Measurements from ENCODE around the gene FST. TPM values are rescaled to one million over a fixed set of nuclear protein-coding genes. Genes with fewer than 3 reads are reported as not detected.

FST gene
- total and polyA plus RNA-seq, 2 of the 13 experiments (the other 11 are each of a cell fraction or from before 2014, with no cell fraction given): 38.6 to 136 TPM

DNA sequence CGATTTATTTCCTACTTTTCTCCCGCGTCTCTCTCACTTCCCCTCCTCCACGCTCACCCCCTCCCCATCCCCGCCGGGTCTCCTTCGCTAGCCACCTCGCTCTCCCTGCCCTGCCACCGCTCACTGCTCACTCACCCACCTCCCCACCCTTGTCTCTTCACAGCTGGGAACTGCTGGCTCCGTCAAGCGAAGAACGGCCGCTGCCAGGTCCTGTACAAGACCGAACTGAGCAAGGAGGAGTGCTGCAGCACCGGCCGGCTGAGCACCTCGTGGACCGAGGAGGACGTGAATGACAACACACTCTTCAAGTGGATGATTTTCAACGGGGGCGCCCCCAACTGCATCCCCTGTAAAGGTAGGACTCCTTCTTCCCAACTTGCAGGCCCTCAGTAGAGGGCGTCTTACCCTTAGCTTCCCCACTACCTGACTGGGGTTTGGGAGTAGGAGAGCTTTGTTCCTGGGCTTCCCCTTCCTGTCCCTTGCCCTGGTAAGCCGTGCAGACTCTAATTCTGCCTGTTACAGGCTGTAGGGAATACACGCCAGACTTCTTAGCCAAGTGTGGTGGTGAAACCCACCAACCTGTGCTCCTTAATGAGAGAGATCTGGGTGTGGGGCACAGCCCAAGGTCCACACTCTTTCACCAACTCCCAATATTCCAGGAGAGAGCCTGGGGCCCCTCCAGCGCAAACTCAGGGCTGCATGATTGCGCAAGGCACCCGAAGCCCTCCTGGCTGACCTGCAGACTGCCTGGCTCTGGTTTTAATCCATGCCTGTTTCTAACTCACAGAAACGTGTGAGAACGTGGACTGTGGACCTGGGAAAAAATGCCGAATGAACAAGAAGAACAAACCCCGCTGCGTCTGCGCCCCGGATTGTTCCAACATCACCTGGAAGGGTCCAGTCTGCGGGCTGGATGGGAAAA is 2.5 kb downstream of the FST start (continued):
- TF ChIP-seq FUBP1 (CRISPR knock-in tag; IDR thresholded peaks at IDR 0.05; ENCODE audit: borderline replicate concordance) (no peak), ARNT (IDR thresholded peaks at IDR 0.05) (no peak), HOXA9 (CRISPR knock-in tag; IDR thresholded peaks at IDR 0.05; ENCODE audit: borderline replicate concordance) (peak; percentile 23; the same call in 1 of the 2 replicates), TCF7L2 (IDR thresholded peaks at IDR 0.05; ENCODE audit: low read depth, low read length) (no peak), POGZ (CRISPR knock-in tag; IDR thresholded peaks at IDR 0.05) (peak; percentile 75; the same call in 1 of the 2 replicates), TGIF2 (CRISPR knock-in tag; IDR thresholded peaks at IDR 0.05) (peak; percentile 66; the same call in 1 of the 2 replicates), ZNF383 (CRISPR knock-in tag; IDR thresholded peaks at IDR 0.05; ENCODE audit: borderline replicate concordance) (no peak), PTBP1 (IDR thresholded peaks at IDR 0.05; ENCODE audit: low read depth, low read length, poor library complexity, severe bottlenecking) (no peak), HMG20A (CRISPR knock-in tag; IDR thresholded peaks at IDR 0.05; ENCODE audit: borderline replicate concordance) (peak; percentile 75; the same call in 1 of the 2 replicates), ZNF205 (CRISPR knock-in tag; IDR thresholded peaks at IDR 0.05) (peak; percentile 77; the same call in 1 of the 2 replicates)
- TF ChIP-seq, protein P1, sequence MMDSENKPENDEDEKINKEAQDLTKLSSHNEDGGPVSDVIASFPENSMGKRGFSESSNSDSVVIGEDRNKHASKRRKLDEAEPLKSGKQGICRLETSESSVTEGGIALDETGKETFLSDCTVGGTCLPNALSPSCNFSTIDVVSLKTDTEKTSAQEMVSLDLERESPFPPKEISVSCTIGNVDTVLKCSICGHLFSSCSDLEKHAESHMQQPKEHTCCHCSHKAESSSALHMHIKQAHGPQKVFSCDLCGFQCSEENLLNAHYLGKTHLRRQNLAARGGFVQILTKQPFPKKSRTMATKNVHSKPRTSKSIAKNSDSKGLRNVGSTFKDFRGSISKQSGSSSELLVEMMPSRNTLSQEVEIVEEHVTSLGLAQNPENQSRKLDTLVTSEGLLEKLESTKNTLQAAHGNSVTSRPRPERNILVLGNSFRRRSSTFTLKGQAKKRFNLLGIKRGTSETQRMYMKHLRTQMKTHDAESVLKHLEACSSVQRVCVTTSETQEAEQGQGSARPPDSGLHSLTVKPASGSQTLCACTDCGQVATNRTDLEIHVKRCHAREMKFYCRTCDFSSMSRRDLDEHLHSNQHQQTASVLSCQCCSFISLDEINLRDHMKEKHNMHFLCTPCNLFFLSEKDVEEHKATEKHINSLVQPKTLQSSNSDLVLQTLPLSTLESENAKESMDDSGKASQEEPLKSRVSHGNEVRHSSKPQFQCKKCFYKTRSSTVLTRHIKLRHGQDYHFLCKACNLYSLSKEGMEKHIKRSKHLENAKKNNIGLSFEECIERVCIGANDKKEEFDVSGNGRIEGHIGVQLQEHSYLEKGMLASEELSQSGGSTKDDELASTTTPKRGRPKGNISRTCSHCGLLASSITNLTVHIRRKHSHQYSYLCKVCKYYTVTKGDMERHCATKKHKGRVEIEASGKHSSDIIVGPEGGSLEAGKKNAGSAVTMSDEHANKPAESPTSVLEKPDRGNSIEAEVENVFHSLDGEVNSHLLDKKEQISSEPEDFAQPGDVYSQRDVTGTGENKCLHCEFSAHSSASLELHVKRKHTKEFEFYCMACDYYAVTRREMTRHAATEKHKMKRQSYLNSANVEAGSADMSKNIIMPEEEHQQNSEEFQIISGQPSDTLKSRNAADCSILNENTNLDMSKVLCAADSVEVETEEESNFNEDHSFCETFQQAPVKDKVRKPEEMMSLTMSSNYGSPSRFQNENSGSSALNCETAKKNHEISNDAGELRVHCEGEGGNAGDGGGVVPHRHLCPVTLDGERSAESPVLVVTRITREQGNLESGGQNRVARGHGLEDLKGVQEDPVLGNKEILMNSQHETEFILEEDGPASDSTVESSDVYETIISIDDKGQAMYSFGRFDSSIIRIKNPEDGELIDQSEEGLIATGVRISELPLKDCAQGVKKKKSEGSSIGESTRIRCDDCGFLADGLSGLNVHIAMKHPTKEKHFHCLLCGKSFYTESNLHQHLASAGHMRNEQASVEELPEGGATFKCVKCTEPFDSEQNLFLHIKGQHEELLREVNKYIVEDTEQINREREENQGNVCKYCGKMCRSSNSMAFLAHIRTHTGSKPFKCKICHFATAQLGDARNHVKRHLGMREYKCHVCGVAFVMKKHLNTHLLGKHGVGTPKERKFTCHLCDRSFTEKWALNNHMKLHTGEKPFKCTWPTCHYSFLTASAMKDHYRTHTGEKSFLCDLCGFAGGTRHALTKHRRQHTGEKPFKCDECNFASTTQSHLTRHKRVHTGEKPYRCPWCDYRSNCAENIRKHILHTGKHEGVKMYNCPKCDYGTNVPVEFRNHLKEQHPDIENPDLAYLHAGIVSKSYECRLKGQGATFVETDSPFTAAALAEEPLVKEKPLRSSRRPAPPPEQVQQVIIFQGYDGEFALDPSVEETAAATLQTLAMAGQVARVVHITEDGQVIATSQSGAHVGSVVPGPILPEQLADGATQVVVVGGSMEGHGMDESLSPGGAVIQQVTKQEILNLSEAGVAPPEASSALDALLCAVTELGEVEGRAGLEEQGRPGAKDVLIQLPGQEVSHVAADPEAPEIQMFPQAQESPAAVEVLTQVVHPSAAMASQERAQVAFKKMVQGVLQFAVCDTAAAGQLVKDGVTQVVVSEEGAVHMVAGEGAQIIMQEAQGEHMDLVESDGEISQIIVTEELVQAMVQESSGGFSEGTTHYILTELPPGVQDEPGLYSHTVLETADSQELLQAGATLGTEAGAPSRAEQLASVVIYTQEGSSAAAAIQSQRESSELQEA (CRISPR knock-in tag; IDR thresholded peaks at IDR 0.05; ENCODE audit: not compliant biosample characterization): peak; percentile 42
- TF ChIP-seq, protein P2, sequence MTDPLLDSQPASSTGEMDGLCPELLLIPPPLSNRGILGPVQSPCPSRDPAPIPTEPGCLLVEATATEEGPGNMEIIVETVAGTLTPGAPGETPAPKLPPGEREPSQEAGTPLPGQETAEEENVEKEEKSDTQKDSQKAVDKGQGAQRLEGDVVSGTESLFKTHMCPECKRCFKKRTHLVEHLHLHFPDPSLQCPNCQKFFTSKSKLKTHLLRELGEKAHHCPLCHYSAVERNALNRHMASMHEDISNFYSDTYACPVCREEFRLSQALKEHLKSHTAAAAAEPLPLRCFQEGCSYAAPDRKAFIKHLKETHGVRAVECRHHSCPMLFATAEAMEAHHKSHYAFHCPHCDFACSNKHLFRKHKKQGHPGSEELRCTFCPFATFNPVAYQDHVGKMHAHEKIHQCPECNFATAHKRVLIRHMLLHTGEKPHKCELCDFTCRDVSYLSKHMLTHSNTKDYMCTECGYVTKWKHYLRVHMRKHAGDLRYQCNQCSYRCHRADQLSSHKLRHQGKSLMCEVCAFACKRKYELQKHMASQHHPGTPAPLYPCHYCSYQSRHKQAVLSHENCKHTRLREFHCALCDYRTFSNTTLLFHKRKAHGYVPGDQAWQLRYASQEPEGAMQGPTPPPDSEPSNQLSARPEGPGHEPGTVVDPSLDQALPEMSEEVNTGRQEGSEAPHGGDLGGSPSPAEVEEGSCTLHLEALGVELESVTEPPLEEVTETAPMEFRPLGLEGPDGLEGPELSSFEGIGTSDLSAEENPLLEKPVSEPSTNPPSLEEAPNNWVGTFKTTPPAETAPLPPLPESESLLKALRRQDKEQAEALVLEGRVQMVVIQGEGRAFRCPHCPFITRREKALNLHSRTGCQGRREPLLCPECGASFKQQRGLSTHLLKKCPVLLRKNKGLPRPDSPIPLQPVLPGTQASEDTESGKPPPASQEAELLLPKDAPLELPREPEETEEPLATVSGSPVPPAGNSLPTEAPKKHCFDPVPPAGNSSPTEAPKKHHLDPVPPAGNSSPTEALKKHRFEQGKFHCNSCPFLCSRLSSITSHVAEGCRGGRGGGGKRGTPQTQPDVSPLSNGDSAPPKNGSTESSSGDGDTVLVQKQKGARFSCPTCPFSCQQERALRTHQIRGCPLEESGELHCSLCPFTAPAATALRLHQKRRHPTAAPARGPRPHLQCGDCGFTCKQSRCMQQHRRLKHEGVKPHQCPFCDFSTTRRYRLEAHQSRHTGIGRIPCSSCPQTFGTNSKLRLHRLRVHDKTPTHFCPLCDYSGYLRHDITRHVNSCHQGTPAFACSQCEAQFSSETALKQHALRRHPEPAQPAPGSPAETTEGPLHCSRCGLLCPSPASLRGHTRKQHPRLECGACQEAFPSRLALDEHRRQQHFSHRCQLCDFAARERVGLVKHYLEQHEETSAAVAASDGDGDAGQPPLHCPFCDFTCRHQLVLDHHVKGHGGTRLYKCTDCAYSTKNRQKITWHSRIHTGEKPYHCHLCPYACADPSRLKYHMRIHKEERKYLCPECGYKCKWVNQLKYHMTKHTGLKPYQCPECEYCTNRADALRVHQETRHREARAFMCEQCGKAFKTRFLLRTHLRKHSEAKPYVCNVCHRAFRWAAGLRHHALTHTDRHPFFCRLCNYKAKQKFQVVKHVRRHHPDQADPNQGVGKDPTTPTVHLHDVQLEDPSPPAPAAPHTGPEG (CRISPR knock-in tag; IDR thresholded peaks at IDR 0.05): peak; percentile 39; the same call in 1 of the 2 replicates

Data from HepG2 (cell line).